GM19463 (cell line): ENCODE results near the gene GOT2.
"Not testable (repeated sequence)": the region's sequence is repeated elsewhere in the genome, so short reads cannot be mapped to it uniquely, and the experiment has no call there.

Experiments
- ATAC-seq: cut with Tn5 transposase; IDR thresholded peaks from one replicate; pipeline ENCODE4 v1.9.1; 2021; ENCODE audit warnings: mild to moderate bottlenecking, moderate library complexity; ENCODE audit not compliant: unreplicated experiment

The GOT2 gene

GRCh38 chr16:58723109-58723508 is 11.0 kb downstream of the GOT2 start:
- ATAC-seq: no peak

GRCh38 chr16:58717994-58718393 is 16.1 kb downstream of the GOT2 start:
- no peak for ATAC-seq

- no peak for ATAC-seq
These were observed 17.6 kb downstream of the GOT2 start for GRCh38 chr16:58716468-58716867.

GRCh38 chr16:58713742-58714141 is 20.4 kb downstream of the GOT2 start:
- no peak for ATAC-seq

- peak; percentile 94 for ATAC-seq
These were observed 24.8 kb downstream of the GOT2 start for GRCh38 chr16:58709333-58709732.

- ATAC-seq: no peak
These were observed 35.0 kb downstream of the GOT2 start for GRCh38 chr16:58699151-58699550.

GRCh38 chr16:58695368-58695767 is 38.7 kb downstream of the GOT2 start:
- ATAC-seq: no peak

- no peak for ATAC-seq
These were observed 41.7 kb downstream of the GOT2 start for GRCh38 chr16:58692450-58692849.

- not testable (repeated sequence) for ATAC-seq
These were observed 47.0 kb downstream of the GOT2 start for GRCh38 chr16:58686985-58687706.

- no peak for ATAC-seq
These were observed 49.0 kb downstream of the GOT2 start for GRCh38 chr16:58685084-58685449.

GRCh38 chr16:58684354-58685083 is 49.6 kb downstream of the GOT2 start, which contains the start of gene SLC38A7:
Gene SLC38A7, minus strand, starts transcription at chr16:58684770. Its CDS starts 4,644 bp downstream, at chr16:58680126.
- ATAC-seq: peak; percentile 99

- ATAC-seq: peak; percentile 5
These were observed 50.1 kb downstream of the GOT2 start for GRCh38 chr16:58684001-58684353.

- ATAC-seq: no peak
These were observed 54.4 kb downstream of the GOT2 start for GRCh38 chr16:58679763-58680162.

- ATAC-seq: no peak
These were observed 55.4 kb downstream of the GOT2 start for GRCh38 chr16:58678716-58679115.

GRCh38 chr16:58678269-58678668 is 55.8 kb downstream of the GOT2 start:
- ATAC-seq: no peak

- no peak for ATAC-seq
These were observed 63.1 kb downstream of the GOT2 start for GRCh38 chr16:58670946-58671583.

- no peak for ATAC-seq
These were observed 63.9 kb downstream of the GOT2 start for GRCh38 chr16:58670177-58670576.

- ATAC-seq: no peak
These were observed 68.9 kb downstream of the GOT2 start for GRCh38 chr16:58665200-58665599.

- peak; percentile 90 for ATAC-seq
These were observed 72.8 kb downstream of the GOT2 start for GRCh38 chr16:58661199-58661830.

- ATAC-seq: not testable (repeated sequence)
These were observed 74.2 kb downstream of the GOT2 start for GRCh38 chr16:58659911-58660310.

GRCh38 chr16:58658796-58659211 is 75.3 kb downstream of the GOT2 start:
- ATAC-seq: no peak
